T-helper 2 cell treated with Interferon-gamma antibody and Interleukin-4, amounts not matched to agents 5 μg/mL and 100 μg/mL, for 36 hours (primary cell): ENCODE results near the gene ACAA1.

Experiments
- DNase-seq: peaks from one replicate; pipeline ENCODE4 v3.0.0; 2021; ENCODE audit warnings: low spot score
- H3K27ac Mint-ChIP-seq: one replicate; pipeline ENCODE4 v1.8.0; 2021; ENCODE audit warnings: mild to moderate bottlenecking, mixed read lengths
- H3K27me3 Mint-ChIP-seq: one replicate; pipeline ENCODE4 v1.8.0; 2021; ENCODE audit warnings: low read depth, mixed read lengths
- H3K36me3 Mint-ChIP-seq: one replicate; pipeline ENCODE4 v1.8.0; 2021; ENCODE audit warnings: low read depth, mixed read lengths
- H3K4me1 Mint-ChIP-seq: one replicate; pipeline ENCODE4 v1.8.0; 2021; ENCODE audit warnings: low read depth, mixed read lengths
- H3K4me3 Mint-ChIP-seq: one replicate; pipeline ENCODE4 v1.8.0; 2022; ENCODE audit warnings: mild to moderate bottlenecking, moderate library complexity, mixed read lengths
- H3K9me3 Mint-ChIP-seq: one replicate; pipeline ENCODE4 v1.8.0; 2021; ENCODE audit warnings: mixed read lengths

The ACAA1 gene

DNA sequence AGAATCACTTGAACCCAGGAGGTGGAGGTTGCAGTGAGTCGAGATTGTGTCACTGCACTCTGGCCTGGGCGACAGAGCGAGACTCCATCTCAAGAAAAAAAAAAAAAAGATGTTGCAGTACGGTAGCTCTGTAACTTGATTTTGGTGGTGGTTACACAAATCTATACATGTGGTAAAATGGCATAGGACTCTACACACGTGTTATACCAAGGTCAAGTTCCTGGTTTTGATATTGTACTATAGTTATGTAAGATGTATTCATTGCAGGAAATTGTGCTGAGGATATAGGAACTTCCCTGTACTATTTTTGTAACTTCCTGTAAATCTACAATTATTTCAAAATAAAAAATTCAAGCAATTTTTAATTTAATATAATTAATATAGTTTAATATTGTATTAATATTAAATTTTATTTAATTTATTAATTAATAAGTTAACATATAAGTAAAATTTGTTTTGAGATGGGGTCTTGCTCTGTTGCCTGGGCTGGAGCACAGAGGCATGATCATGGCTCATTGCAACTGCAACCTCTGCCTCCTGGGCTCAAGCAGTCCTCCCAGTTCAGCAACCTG, 11.5 kb upstream of the ACAA1 start:
- Mint-ChIP-seq H3K27ac (no peak overlapping the region), H3K9me3 (peaks cover 37% of the 10 kb centered on the region), H3K27me3 (peaks cover 9% of the 10 kb centered on the region), H3K4me3 (no peak overlapping the region), H3K36me3 (peaks cover 12% of the 10 kb centered on the region), H3K4me1 (peaks cover 30% of the 10 kb centered on the region)
- no peak for DNase-seq

DNA sequence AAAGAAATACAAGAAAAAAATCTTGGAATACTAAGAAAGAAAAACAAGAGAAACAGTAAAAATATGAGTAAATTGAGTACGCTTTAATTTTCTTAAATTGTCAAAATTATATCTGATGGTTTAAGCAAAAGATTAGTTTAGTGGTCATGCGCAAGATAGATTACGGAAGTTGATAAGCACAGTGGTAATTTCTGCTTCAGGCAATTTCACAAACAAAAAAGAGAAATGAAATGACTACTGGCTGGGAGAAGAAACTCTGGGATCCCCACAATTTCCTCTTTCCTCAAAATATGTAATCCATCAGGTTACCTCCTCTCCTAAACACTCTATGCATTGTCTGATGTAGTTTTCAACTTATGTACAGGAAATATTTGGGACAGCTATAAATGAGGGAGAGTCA, 10.5 kb upstream of the ACAA1 start:
- no peak overlapping the region for H3K27ac Mint-ChIP-seq
- peaks cover 26% of the 10 kb centered on the region for H3K4me1 Mint-ChIP-seq
- no peak for DNase-seq
- H3K36me3 Mint-ChIP-seq = peaks cover 16% of the 10 kb centered on the region
- H3K4me3 Mint-ChIP-seq = no peak overlapping the region
- H3K27me3 Mint-ChIP-seq = peaks cover 9% of the 10 kb centered on the region
- H3K9me3 Mint-ChIP-seq = peaks cover 37% of the 10 kb centered on the region

DNA sequence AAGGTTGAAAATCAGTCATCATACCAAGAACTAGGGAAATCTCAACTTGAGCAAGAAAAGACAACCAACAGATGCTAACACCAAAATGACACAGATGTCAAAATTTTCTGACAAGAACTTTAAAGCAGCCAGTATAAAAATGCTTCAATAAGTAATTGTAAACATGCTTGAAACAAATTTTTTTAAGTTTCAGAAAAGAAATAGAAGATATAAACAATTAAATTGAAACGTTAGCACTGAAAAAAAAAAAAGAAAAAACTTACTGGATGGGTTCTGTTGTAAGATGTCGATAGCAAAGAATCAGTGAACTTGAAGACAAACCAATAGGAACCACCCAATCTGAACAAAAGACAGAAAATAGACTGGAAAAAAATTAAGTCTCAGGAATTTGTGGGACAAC, 9.6 kb upstream of the ACAA1 start:
- no peak for DNase-seq
- no peak overlapping the region for H3K27ac Mint-ChIP-seq
- H3K4me3 Mint-ChIP-seq = no peak overlapping the region

GRCh38 chr3:38143511-38143910, 6.6 kb upstream of the ACAA1 start:
- Mint-ChIP-seq H3K36me3 (peaks cover 35% of the 10 kb centered on the region), H3K4me3 (no peak overlapping the region), H3K27me3 (peaks cover 9% of the 10 kb centered on the region), H3K4me1 (peaks cover 17% of the 10 kb centered on the region), H3K9me3 (peaks cover 27% of the 10 kb centered on the region), H3K27ac (no peak overlapping the region)
- DNase-seq = no peak

More for the DNA sequence above, 9.6 kb upstream of the ACAA1 start:
- Mint-ChIP-seq H3K4me1 (peaks cover 21% of the 10 kb centered on the region), H3K27me3 (peaks cover 9% of the 10 kb centered on the region), H3K9me3 (peaks cover 32% of the 10 kb centered on the region), H3K36me3 (peaks cover 23% of the 10 kb centered on the region)

- H3K4me1 Mint-ChIP-seq = peaks cover 21% of the 10 kb centered on the region
- no peak overlapping the region for H3K4me3 Mint-ChIP-seq
- peaks cover 27% of the 10 kb centered on the region for H3K9me3 Mint-ChIP-seq
- H3K36me3 Mint-ChIP-seq = peaks cover 35% of the 10 kb centered on the region
- no peak overlapping the region for H3K27ac Mint-ChIP-seq
- no peak for DNase-seq
- peaks cover 9% of the 10 kb centered on the region for H3K27me3 Mint-ChIP-seq
These were observed 6.0 kb upstream of the ACAA1 start for GRCh38 chr3:38142959-38143358.

DNA sequence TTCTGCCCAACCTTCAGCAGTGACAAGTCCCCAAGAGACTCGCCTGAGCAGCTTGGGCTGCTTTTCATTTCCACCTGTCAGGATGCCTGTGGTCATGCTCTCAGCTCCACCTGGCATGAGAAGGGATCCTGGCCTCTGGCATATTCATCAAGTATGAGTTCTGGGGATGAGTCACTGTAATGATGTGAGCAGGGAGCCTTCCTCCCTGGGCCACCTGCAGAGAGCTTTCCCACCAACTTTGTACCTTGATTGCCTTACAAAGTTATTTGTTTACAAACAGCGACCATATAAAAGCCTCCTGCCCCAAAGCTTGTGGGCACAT, 5.0 kb upstream of the ACAA1 start:
- Mint-ChIP-seq H3K9me3 (peaks cover 17% of the 10 kb centered on the region), H3K4me1 (peaks cover 25% of the 10 kb centered on the region), H3K27me3 (peaks cover 9% of the 10 kb centered on the region), H3K36me3 (peaks cover 32% of the 10 kb centered on the region), H3K27ac (no peak overlapping the region), H3K4me3 (no peak overlapping the region)
- no peak for DNase-seq

GRCh38 chr3:38141173-38141951, 4.4 kb upstream of the ACAA1 start:
- Mint-ChIP-seq H3K4me3 (peak overlapping the region; percentile 67), H3K27ac (peak overlapping the region; percentile 43), H3K9me3 (peaks cover 11% of the 10 kb centered on the region), H3K36me3 (peaks cover 29% of the 10 kb centered on the region), H3K27me3 (peaks cover 9% of the 10 kb centered on the region), H3K4me1 (peaks cover 25% of the 10 kb centered on the region)
- no peak for DNase-seq

DNA sequence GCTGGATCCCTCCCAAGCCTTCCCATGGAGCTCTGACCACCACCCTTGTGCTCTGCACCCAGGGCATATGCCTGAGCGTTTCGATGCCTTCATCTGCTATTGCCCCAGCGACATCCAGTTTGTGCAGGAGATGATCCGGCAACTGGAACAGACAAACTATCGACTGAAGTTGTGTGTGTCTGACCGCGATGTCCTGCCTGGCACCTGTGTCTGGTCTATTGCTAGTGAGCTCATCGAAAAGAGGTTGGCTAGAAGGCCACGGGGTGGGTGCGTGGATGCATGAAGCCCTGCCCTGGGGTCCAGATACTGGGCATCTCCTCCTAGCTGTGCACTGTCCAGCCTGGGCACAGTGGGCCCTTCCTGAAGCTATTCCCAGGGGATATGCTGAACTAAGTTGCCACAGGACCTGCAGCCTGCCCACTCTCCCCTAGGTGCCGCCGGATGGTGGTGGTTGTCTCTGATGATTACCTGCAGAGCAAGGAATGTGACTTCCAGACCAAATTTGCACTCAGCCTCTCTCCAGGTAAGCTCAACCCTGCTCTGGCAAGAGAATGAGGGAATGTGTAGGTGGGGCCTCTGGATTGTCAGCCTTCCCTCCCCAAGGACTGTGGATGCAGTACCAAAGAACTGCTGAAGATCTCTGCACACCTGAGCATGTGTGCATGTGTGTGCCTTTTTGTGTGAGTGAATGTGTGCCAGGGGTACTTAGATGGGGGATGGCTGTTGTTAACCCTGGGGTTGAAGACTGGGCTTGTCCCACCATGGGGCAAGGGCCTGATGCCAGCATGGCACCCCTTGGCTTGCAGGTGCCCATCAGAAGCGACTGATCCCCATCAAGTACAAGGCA, 3.6 kb upstream of the ACAA1 start:
- peaks cover 33% of the 10 kb centered on the region for H3K4me1 Mint-ChIP-seq
- peaks cover 4% of the 10 kb centered on the region for H3K9me3 Mint-ChIP-seq

DNA sequence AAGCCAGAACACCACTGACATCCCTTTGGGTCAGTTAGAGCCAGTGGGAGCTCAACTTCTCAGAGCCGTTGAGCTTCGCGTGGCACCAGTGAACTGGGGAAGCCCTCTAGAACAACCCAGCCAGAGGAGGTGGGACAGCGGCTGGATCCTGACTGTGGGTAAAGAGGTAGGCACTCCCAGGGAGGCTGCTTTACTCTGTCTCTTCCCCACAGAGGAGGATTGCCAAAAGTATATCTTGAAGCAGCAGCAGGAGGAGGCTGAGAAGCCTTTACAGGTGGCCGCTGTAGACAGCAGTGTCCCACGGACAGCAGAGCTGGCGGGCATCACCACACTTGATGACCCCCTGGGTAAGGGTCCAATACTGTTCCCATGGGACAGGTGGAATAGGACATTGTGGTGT, 2.7 kb upstream of the ACAA1 start:
- peak overlapping the region; percentile 97 for H3K27ac Mint-ChIP-seq
- no peaks in the 10 kb centered on the region for H3K9me3 Mint-ChIP-seq
- peaks cover 40% of the 10 kb centered on the region for H3K4me1 Mint-ChIP-seq
- DNase-seq = no peak
- peaks cover 38% of the 10 kb centered on the region for H3K36me3 Mint-ChIP-seq
- H3K4me3 Mint-ChIP-seq = peak overlapping the region; percentile 91
- H3K27me3 Mint-ChIP-seq = no peaks in the 10 kb centered on the region

More for the DNA sequence above, 3.6 kb upstream of the ACAA1 start:
- H3K4me3 Mint-ChIP-seq = peak overlapping the region; percentile 91
- no peak overlapping the region for H3K27ac Mint-ChIP-seq
- DNase-seq = no peak
- peaks cover 2% of the 10 kb centered on the region for H3K27me3 Mint-ChIP-seq
- H3K36me3 Mint-ChIP-seq = peaks cover 32% of the 10 kb centered on the region

GRCh38 chr3:38139191-38139590, 2.3 kb upstream of the ACAA1 start:
- Mint-ChIP-seq H3K27me3 (no peaks in the 10 kb centered on the region), H3K27ac (peak overlapping the region; percentile 97), H3K4me1 (peaks cover 43% of the 10 kb centered on the region), H3K9me3 (no peaks in the 10 kb centered on the region), H3K36me3 (peaks cover 41% of the 10 kb centered on the region), H3K4me3 (peak overlapping the region; percentile 91)
- no peak for DNase-seq

- H3K27me3 Mint-ChIP-seq = no peaks in the 10 kb centered on the region
- peak within 1 kb of the TSS; percentile 91 for H3K4me3 Mint-ChIP-seq
- H3K27ac Mint-ChIP-seq = peak within 1 kb of the TSS; percentile 97
- DNase-seq = peak; percentile 80
- H3K36me3 Mint-ChIP-seq = peaks cover 46% of the 10 kb centered on the region
- peaks cover 44% of the 10 kb centered on the region for H3K4me1 Mint-ChIP-seq
- no peaks in the 10 kb centered on the region for H3K9me3 Mint-ChIP-seq
These were observed 1.6 kb upstream of the ACAA1 start, which contains the start of gene MYD88 for GRCh38 chr3:38138349-38139190. Gene MYD88 (plus strand): TSS chr3:38138661. CDS start chr3:38138701, 40 bp downstream.

DNA sequence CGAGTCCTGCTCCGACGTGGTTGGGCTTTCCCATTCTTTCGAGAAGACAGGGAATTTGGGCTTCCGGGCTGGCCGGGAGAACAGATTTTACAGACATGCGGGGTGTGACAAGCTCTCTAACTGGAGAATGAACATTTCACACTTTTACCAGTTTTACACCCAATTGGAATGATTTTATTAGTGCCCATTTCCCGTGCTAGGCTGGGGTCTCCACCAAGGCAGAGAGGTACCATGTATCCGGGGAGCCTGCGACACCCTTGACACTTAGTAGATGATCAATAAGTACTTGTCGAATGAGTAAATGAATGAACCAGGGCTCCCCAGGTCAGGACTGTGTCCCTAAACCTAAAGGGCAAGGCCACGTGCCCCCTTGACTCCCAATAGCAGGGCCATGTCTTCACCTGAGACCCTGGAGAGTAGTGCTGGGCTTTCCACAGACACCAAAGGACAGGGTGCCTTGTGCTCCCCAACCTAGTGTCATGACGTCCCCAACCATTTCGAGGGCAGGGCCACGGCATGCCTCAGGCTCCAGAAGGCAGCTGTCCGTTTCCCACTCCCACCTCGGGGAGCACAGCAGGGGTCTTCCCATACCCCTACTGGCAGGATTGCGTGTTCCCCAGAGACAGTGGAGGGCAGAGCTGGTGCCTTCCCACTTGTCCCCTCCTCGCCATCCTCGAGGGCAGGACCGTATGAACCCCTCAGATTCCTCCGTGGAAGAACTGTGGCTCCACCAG, 855 bp upstream of the ACAA1 start:
- peak; percentile 26 for DNase-seq
- Mint-ChIP-seq H3K9me3 (no peaks in the 10 kb centered on the region), H3K4me1 (peaks cover 51% of the 10 kb centered on the region)

DNA sequence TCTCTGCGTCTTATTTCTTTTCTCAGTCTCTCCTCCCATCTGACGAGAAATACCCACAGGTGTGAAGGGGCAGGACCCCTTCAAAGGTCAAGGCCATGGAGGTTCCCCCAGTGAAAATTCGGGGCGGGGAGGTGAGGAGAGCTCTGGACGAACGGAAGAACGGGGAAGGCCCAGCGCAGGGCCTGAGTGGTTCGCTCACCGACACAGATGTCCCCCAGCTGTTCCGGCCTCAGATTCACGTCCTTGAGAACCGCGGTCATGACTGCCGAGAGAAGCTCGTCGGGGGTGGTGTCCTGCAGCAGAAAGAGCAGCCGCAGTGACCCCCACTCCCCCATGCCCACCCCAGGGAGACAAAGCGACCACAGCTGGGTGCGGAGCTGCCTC, 542 bp downstream of the ACAA1 start:
- Mint-ChIP-seq H3K4me1 (peaks cover 52% of the 10 kb centered on the region), H3K27me3 (no peaks in the 10 kb centered on the region), H3K27ac (peak overlapping the region; percentile 93), H3K4me3 (peak overlapping the region; percentile 91), H3K36me3 (peaks cover 52% of the 10 kb centered on the region), H3K9me3 (no peaks in the 10 kb centered on the region)
- DNase-seq = no peak

More for the DNA sequence above, 855 bp upstream of the ACAA1 start:
- H3K4me3 Mint-ChIP-seq = peak overlapping the region; percentile 91
- peaks cover 49% of the 10 kb centered on the region for H3K36me3 Mint-ChIP-seq
- H3K27me3 Mint-ChIP-seq = no peaks in the 10 kb centered on the region
- H3K27ac Mint-ChIP-seq = peak overlapping the region; percentile 97
